Pancreas (tissue), 10 donors: ENCODE measurements around the gene MALRD1. TPM values are rescaled to one million over a fixed set of nuclear protein-coding genes. Genes with fewer than 3 reads are reported as not detected.

Experiments
- ATAC-seq, 4 donors: fragments of 200-7000 bp; cut with Tn5 transposase; one replicate each; pipeline versions ENCODE4 v1.8.0 to v1.9.1; 2020; ENCODE audit warnings: mild to moderate bottlenecking in 4 of 4, moderate library complexity in 4 of 4
- DNase-seq, 6 donors: peaks; one replicate each; pipeline ENCODE4 v3.0.0-alpha.2; 2020
- FAIRE-seq: peaks from 2 replicates; lab custom pipeline; 2012; peaks lifted over from hg19 to GRCh38; lab: Jason Lieb, UNC
- H3K27ac ChIP-seq, 4 donors: fragments of 200-600 bp; sonication (generic); 1 replicate in 3 of 4; 2 replicates in 1 of 4; pipeline versions ENCODE4 v1.5.0 to v1.8.0; 2020
- H3K27me3 ChIP-seq, 4 donors: fragments of 200-600 bp; one replicate each; pipeline ENCODE4 v1.8.0; 2021
- H3K36me3 ChIP-seq, 3 donors: fragments of 200-600 bp; sonication (generic) in 1 of 3; one replicate each; pipeline versions ENCODE4 v1.5.0 to v1.8.0; 2020 to 2021
- H3K4me1 ChIP-seq, 3 donors: fragments of 200-600 bp; one replicate each; pipeline ENCODE4 v1.8.0; 2021
- H3K4me3 ChIP-seq, 4 donors: fragments of 200-600 bp; sonication (generic) in 2 of 4; one replicate each; pipeline versions ENCODE4 v1.5.0 to v1.8.0; 2020 to 2021
- H3K9me3 ChIP-seq, 4 donors: fragments of 200-600 bp; one replicate each; pipeline ENCODE4 v1.8.0; 2021
- CTCF ChIP-seq, 4 donors: fragments of 200-600 bp; sonication (generic) in 3 of 4; IDR thresholded peaks; one replicate each; pipeline versions ENCODE4 v1.5.0 to v1.8.0; 2021; ENCODE audit warnings: antibody characterized with exemption in 4 of 4
- WGBS, 2 donors: extraction: QIAGEN DNeasy Blood & Tissue Kit; methylation state at CpG; one replicate each; pipeline ENCODE4 v1.1.7; 2013; 5-methylcytosine and 5-hydroxymethylcytosine counted together
- intact Hi-C, 3 donors: fragments of 100-400 bp; cut with DNase I; formaldehyde crosslinking; loops; one replicate each; pipeline versions ENCODE4 v1.11.1 to v1.14.2; 2022
- polyA plus RNA-seq, 2 donors: library from polyadenylated mRNA; stranded (reverse); fragments of 200-250 nt; gene quantifications; one replicate each; pipeline ENCODE4 v1.2.3, GENCODE V29; 2013
- total RNA-seq, 6 donors: library from RNA; stranded (reverse); fragmentation: NEBNext Ultra II Directional in 4 of 6; extraction: Animal tissue kit (Norgen Biotek cat#: 25700) in 4 of 6; gene quantifications; one replicate each; pipeline versions ENCODE4 v1.2.1 to v1.2.4, GENCODE V29; 2021 to 2023
- donor health status: healthy with polysubstance abuse.
- donor health status: DM: no; HTN: no; CAD: no; lungs with moderate emphysema.
- donor health status: DM: no; HTN: no; CAD: no.
- donor health status: control.
- donor health status: control.
- donor health status: Bipolar disorder and iron deficiency.
- donor health status: DM: yes; HTN: yes; CAD: no.
- donor health status: DM: no; HTN: no; CAD: no.
- donor health status: DM: no; HTN: no; CAD: no.
- donor health status: DM: yes; HTN: yes; CAD: no.

The MALRD1 gene
- total and polyA plus RNA-seq, 8 donors = 0.13 to 0.87 (median 0.31) TPM; not detected in 5

GRCh38 chr10:19772972-19773371, 724.4 kb downstream of the MALRD1 start:
- ATAC-seq (no peak), FAIRE-seq (no peak), DNase-seq (no peak)
- H3K27ac ChIP-seq = no peak overlapping the region
- intact Hi-C loops = no loop called here
- H3K36me3 ChIP-seq = no peaks in the 10 kb centered on the region
- peaks cover 0 to 5% (median 0%) of the 10 kb centered on the region in 4 donors for H3K27me3 ChIP-seq
- WGBS, 2 donors = 51 to 70% methylated on average over 2 of the region's 2 CpGs
- H3K4me1 ChIP-seq = no peaks in the 10 kb centered on the region
- H3K4me3 ChIP-seq = no peak overlapping the region
- TF ChIP-seq CTCF (IDR thresholded peaks at IDR 0.05) = no peak
- H3K9me3 ChIP-seq = no peaks in the 10 kb centered on the region

- intact Hi-C loops = no loop called here
- FAIRE-seq = no peak
- Histone ChIP-seq H3K27ac (no peak overlapping the region), H3K4me1 (no peaks in the 10 kb centered on the region), H3K27me3 (peaks cover 0 to 5% (median 0%) of the 10 kb centered on the region in 4 donors), H3K36me3 (no peaks in the 10 kb centered on the region), H3K9me3 (no peaks in the 10 kb centered on the region), H3K4me3 (no peak overlapping the region)
- WGBS, 2 donors = 40 to 41% methylated on average over 2 of the region's 2 CpGs
- no peak for DNase-seq
- peak in 1 of 4 donors; percentile 42 for ATAC-seq
- TF ChIP-seq CTCF (IDR thresholded peaks at IDR 0.05) = no peak
Observed at GRCh38 chr10:19775296-19775695, 726.7 kb downstream of the MALRD1 start.

- no peak for FAIRE-seq
Observed at GRCh38 chr10:19777806-19778205, 729.2 kb downstream of the MALRD1 start.

GRCh38 chr10:19778996-19779395, 730.4 kb downstream of the MALRD1 start:
- FAIRE-seq (no peak), ATAC-seq (no peak), DNase-seq (no peak)
- no peak for TF ChIP-seq CTCF (IDR thresholded peaks at IDR 0.05)
- no peak overlapping the region for H3K27ac ChIP-seq
- no peaks in the 10 kb centered on the region for H3K36me3 ChIP-seq
- no peak overlapping the region for H3K4me3 ChIP-seq
- no peaks in the 10 kb centered on the region for H3K9me3 ChIP-seq
- no peaks in the 10 kb centered on the region for H3K4me1 ChIP-seq
- intact Hi-C loops = no loop called here
- H3K27me3 ChIP-seq = no peaks in the 10 kb centered on the region
- WGBS, 2 donors = 35 to 56% methylated on average over 2 of the region's 2 CpGs

More at GRCh38 chr10:19777806-19778205, 729.2 kb downstream of the MALRD1 start:
- Histone ChIP-seq H3K27ac (no peak overlapping the region), H3K27me3 (no peaks in the 10 kb centered on the region), H3K4me3 (no peak overlapping the region), H3K36me3 (no peaks in the 10 kb centered on the region), H3K9me3 (no peaks in the 10 kb centered on the region), H3K4me1 (no peaks in the 10 kb centered on the region)
- no peak for TF ChIP-seq CTCF (IDR thresholded peaks at IDR 0.05)
- intact Hi-C loops = no loop called here
- WGBS, 2 donors = 26 to 37% methylated on average over 2 of the region's 2 CpGs
- ATAC-seq (no peak), DNase-seq (no peak)

GRCh38 chr10:19782430-19783089, 734.0 kb downstream of the MALRD1 start:
- H3K9me3 ChIP-seq = no peaks in the 10 kb centered on the region
- DNase-seq (no peak), ATAC-seq (no peak), FAIRE-seq (no peak)
- H3K4me1 ChIP-seq = no peaks in the 10 kb centered on the region
- no peaks in the 10 kb centered on the region for H3K27me3 ChIP-seq
- H3K4me3 ChIP-seq = no peak overlapping the region
- 46 to 56% methylated on average over 6 of the region's 6 CpGs for WGBS, 2 donors
- intact Hi-C loops = no loop called here
- TF ChIP-seq CTCF (IDR thresholded peaks at IDR 0.05) = no peak
- no peaks in the 10 kb centered on the region for H3K36me3 ChIP-seq
- no peak overlapping the region for H3K27ac ChIP-seq
